Neural cell (in vitro differentiated cells): ENCODE measurements around the gene MECR.

Experiments used
- CTCF ChIP-seq: fragments of 450-650 bp; IDR thresholded peaks from 2 replicates; pipeline ENCODE4 v1.5.1; 2014; ENCODE audit warnings: antibody characterized with exemption, mild to moderate bottlenecking, moderate library complexity; ENCODE audit not compliant: poor library complexity, severe bottlenecking
- EP300 ChIP-seq: fragments of 450-650 bp; conservative IDR thresholded peaks from 2 replicates; pipeline ENCODE4 v1.6.1; 2014; ENCODE audit warnings: antibody characterized with exemption, mild to moderate bottlenecking, moderate library complexity; ENCODE audit not compliant: poor library complexity, severe bottlenecking
- EZH2 ChIP-seq: fragments of 200-600, 300-800 bp; shearing (Covaris generic), sonication (generic); IDR thresholded peaks from 2 replicates; pipeline ENCODE4 v1.6.1; 2014; ENCODE audit warnings: antibody characterized with exemption, low read length, borderline replicate concordance, mild to moderate bottlenecking; ENCODE audit not compliant: insufficient read depth, poor library complexity, severe bottlenecking
- MXI1 ChIP-seq: fragments of 450-650 bp; conservative IDR thresholded peaks from 2 replicates; pipeline ENCODE4 v1.6.1; 2014; ENCODE audit warnings: antibody characterized with exemption, mild to moderate bottlenecking; ENCODE audit not compliant: poor library complexity, severe bottlenecking
- POLR2AphosphoS5 ChIP-seq: IDR thresholded peaks from 2 replicates; pipeline ENCODE4 v1.6.1; 2012
- RAD21 ChIP-seq: fragments of 450-650 bp; conservative IDR thresholded peaks from 2 replicates; pipeline ENCODE4 v1.6.1; 2014; ENCODE audit warnings: antibody characterized with exemption, mild to moderate bottlenecking, moderate library complexity
- REST ChIP-seq: IDR thresholded peaks from 2 replicates; pipeline ENCODE4 v1.6.1; 2012; ENCODE audit warnings: borderline replicate concordance
- TAF1 ChIP-seq: IDR thresholded peaks from 2 replicates; pipeline ENCODE4 v1.6.1; 2012; ENCODE audit warnings: low read depth

GRCh38 chr1:29171521-29171920 lies 59.2 kb downstream of the MECR start:
- TF ChIP-seq CTCF (no peak), EZH2 (no peak), EP300 (no peak), POLR2AphosphoS5 (no peak), TAF1 (no peak), RAD21 (no peak), REST (no peak), MXI1 (no peak)
